ENCODE measurements around the gene GNAZ. TPM values are rescaled to one million over a fixed set of nuclear protein-coding genes. Genes with fewer than 3 reads are reported as not detected.
"Not testable (repeated sequence)": the region's sequence is repeated elsewhere in the genome, so short reads cannot be mapped to it uniquely, and the experiment has no call there.

Gene GNAZ
- total RNA-seq: 1 to 10 TPM in 1 of 2 donors, under 1 TPM in 1; 0.33 to 2.2 TPM
- polyA plus RNA-seq: under 1 TPM; 0.21 to 0.43 TPM

DNA sequence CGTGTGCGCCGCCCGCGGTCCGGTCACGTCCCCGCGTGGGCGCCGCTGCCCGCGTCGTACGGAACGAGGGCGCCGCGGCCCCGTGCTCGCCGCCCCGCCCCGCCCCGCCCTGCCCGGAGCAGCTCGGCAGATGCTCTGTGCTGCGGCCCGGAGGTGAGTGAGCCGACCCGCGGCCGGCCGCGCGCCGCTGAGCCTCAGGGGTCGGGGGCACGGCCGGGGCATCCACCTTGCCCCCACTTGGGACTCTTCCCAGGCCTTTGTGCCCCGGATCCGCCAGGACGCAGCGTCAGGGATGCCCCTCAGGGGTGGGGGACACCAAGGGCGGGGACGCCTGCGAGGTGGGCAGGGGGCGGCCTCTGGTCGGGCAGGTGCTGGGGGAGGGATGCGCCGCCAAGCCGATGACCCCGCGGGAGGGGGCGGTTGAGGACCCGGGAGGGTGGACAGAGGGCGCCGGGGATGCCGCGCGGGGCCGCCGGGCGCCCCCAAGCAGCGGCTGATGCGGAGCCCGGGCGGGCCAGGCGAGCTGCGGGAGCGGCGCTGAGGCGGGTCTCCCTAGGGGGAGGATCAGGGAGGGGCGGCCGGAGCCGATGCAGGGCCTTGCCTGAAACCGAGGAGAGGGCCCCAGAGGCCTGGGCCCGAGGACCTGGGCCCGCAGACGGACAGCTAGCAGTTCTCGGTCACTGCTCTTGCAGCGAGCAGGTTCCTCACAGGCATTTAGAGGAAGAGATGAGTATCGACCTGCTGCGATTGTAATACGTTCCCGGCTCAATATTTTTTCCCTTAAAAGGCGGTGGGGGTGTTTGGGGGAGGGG, at the start of gene GNAZ:
TSS of gene GNAZ (plus strand) at position 102 of the 812 bp plus-strand sequence. CDS start 25,177 bp downstream, outside the sequence.
- DNase-seq (ENCODE audit: low spot score): no peak
- 7% methylated on average over 87 of the region's 87 CpGs for WGBS
- no peak within 1 kb of the TSS for H3K9ac ChIP-seq (ENCODE audit: low read depth in 1 of 2, low read length in 2 of 2)

DNA sequence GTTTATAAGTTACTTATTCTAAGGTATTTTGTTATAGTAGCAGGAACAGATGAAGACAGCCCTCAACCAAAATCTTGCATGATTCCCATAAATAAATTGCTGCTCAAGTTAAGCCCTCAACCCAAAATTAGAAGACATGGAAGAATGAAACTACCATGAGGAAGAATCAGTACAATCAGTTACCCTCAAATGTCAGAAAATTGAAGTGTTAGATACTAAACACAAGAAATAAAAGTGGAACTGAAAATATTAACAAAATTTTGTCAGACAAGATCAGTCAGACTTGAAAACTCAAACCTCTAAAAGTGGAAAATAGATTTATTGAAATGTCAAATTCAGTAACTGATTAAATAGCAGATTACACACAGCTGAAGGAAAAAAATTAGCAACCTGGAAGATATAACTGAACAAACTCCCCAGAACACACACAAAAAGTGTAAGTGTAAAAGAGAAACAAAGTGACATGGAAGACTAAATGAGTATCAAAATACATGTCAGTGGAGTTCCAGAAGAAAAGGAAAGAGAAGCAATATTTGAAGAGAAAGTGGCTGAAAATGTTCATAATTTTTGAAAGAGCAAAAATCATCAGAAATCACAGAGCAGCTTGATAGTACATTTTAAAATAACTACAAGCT, 49.5 kb upstream of the GNAZ start:
- no peak overlapping the region for H3K4me3 ChIP-seq (ENCODE audit: low read depth in 1 of 3, low read length in 3 of 3)
- H3K9me3 ChIP-seq (ENCODE audit: control insufficient read depth in 4 of 4, low read length in 3 of 4): no peaks in the 10 kb centered on the region
- no peak for DNase-seq (ENCODE audit: low spot score)
- no peak overlapping the region for H3K27ac ChIP-seq (ENCODE audit: low read depth in 1 of 2, low read length in 2 of 2)
- H3K27me3 ChIP-seq (ENCODE audit: control insufficient read depth in 4 of 4, insufficient read depth in 4 of 4, low read length in 3 of 4): no peaks in the 10 kb centered on the region
- H3K4me1 ChIP-seq (ENCODE audit: control insufficient read depth in 4 of 4, insufficient read depth in 4 of 4, low read length in 3 of 4): no peaks in the 10 kb centered on the region
- H3K9ac ChIP-seq (ENCODE audit: low read depth in 1 of 2, low read length in 2 of 2): no peak overlapping the region
- TF ChIP-seq HNF4A (conservative IDR thresholded peaks at IDR 0.05): no peak
- TF ChIP-seq RXRA (IDR thresholded peaks at IDR 0.05): no peak
- no peak for TF ChIP-seq ATF3 (IDR thresholded peaks at IDR 0.05)
- TF ChIP-seq GABPA (IDR thresholded peaks at IDR 0.05 in 1 of 2, conservative IDR thresholded peaks at IDR 0.05 in 1 of 2): no peak
- TF ChIP-seq RAD21 (IDR thresholded peaks at IDR 0.05): no peak
- TF ChIP-seq MAX (IDR thresholded peaks at IDR 0.05): no peak
- TF ChIP-seq CTCF (IDR thresholded peaks at IDR 0.05; ENCODE audit: low read depth, low read length, missing input control): no peak
- TF ChIP-seq, protein P1, sequence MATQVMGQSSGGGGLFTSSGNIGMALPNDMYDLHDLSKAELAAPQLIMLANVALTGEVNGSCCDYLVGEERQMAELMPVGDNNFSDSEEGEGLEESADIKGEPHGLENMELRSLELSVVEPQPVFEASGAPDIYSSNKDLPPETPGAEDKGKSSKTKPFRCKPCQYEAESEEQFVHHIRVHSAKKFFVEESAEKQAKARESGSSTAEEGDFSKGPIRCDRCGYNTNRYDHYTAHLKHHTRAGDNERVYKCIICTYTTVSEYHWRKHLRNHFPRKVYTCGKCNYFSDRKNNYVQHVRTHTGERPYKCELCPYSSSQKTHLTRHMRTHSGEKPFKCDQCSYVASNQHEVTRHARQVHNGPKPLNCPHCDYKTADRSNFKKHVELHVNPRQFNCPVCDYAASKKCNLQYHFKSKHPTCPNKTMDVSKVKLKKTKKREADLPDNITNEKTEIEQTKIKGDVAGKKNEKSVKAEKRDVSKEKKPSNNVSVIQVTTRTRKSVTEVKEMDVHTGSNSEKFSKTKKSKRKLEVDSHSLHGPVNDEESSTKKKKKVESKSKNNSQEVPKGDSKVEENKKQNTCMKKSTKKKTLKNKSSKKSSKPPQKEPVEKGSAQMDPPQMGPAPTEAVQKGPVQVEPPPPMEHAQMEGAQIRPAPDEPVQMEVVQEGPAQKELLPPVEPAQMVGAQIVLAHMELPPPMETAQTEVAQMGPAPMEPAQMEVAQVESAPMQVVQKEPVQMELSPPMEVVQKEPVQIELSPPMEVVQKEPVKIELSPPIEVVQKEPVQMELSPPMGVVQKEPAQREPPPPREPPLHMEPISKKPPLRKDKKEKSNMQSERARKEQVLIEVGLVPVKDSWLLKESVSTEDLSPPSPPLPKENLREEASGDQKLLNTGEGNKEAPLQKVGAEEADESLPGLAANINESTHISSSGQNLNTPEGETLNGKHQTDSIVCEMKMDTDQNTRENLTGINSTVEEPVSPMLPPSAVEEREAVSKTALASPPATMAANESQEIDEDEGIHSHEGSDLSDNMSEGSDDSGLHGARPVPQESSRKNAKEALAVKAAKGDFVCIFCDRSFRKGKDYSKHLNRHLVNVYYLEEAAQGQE (IDR thresholded peaks at IDR 0.05): no peak
- TF ChIP-seq FOXA1 (IDR thresholded peaks at IDR 0.05): no peak
- TF ChIP-seq ZBTB33 (IDR thresholded peaks at IDR 0.05): no peak
- TF ChIP-seq NR2F2 (IDR thresholded peaks at IDR 0.05): no peak
- no peak for TF ChIP-seq FOXA2 (IDR thresholded peaks at IDR 0.05)
- no peak for TF ChIP-seq TAF1 (conservative IDR thresholded peaks at IDR 0.05)
- no peak for TF ChIP-seq JUND (IDR thresholded peaks at IDR 0.05)
- TF ChIP-seq EGR1 (IDR thresholded peaks at IDR 0.05; ENCODE audit: low read depth in 2 of 2): no peak
- no peak for TF ChIP-seq SP1 (IDR thresholded peaks at IDR 0.05)
- TF ChIP-seq HNF4G (IDR thresholded peaks at IDR 0.05): no peak
- no peak for TF ChIP-seq YY1 (IDR thresholded peaks at IDR 0.05)
- H3K36me3 ChIP-seq (ENCODE audit: control insufficient read depth in 4 of 4, insufficient read depth in 3 of 4, low read depth in 1 of 4, low read length in 3 of 4): no peaks in the 10 kb centered on the region

More for the DNA sequence above, at the start of gene GNAZ:
- Histone ChIP-seq H3K27me3 (ENCODE audit: control insufficient read depth in 4 of 4, insufficient read depth in 4 of 4, low read length in 3 of 4) (no peaks in the 10 kb centered on the region), H3K36me3 (ENCODE audit: control insufficient read depth in 4 of 4, insufficient read depth in 3 of 4, low read depth in 1 of 4, low read length in 3 of 4) (no peaks in the 10 kb centered on the region), H3K27ac (ENCODE audit: low read depth in 1 of 2, low read length in 2 of 2) (no peak within 1 kb of the TSS), H3K4me3 (ENCODE audit: low read depth in 1 of 3, low read length in 3 of 3) (peak within 1 kb of the TSS; percentile 27 to 72 (median 56)), H3K4me1 (ENCODE audit: control insufficient read depth in 4 of 4, insufficient read depth in 4 of 4, low read length in 3 of 4) (peaks cover 0 to 14% (median 4%) of the 10 kb centered on the region in 4 donors), H3K9me3 (ENCODE audit: control insufficient read depth in 4 of 4, low read length in 3 of 4) (no peaks in the 10 kb centered on the region)
- TF ChIP-seq MAX (IDR thresholded peaks at IDR 0.05): no peak
- TF ChIP-seq JUND (IDR thresholded peaks at IDR 0.05): no peak
- TF ChIP-seq NR2F2 (IDR thresholded peaks at IDR 0.05): no peak
- no peak for TF ChIP-seq YY1 (IDR thresholded peaks at IDR 0.05)
- no peak for TF ChIP-seq TAF1 (conservative IDR thresholded peaks at IDR 0.05)
- no peak for TF ChIP-seq SP1 (IDR thresholded peaks at IDR 0.05)
- no peak for TF ChIP-seq GABPA (IDR thresholded peaks at IDR 0.05 in 1 of 2, conservative IDR thresholded peaks at IDR 0.05 in 1 of 2)

GRCh38 chr22:23021660-23022353, 48.5 kb upstream of the GNAZ start:
- not testable (repeated sequence) for H3K9me3 ChIP-seq (ENCODE audit: control insufficient read depth in 4 of 4, low read length in 3 of 4); H3K4me3 ChIP-seq (ENCODE audit: low read depth in 1 of 3, low read length in 3 of 3); H3K9ac ChIP-seq (ENCODE audit: low read depth in 1 of 2, low read length in 2 of 2); H3K36me3 ChIP-seq (ENCODE audit: control insufficient read depth in 4 of 4, insufficient read depth in 3 of 4, low read depth in 1 of 4, low read length in 3 of 4); H3K27ac ChIP-seq (ENCODE audit: low read depth in 1 of 2, low read length in 2 of 2); H3K4me1 ChIP-seq (ENCODE audit: control insufficient read depth in 4 of 4, insufficient read depth in 4 of 4, low read length in 3 of 4); DNase-seq (ENCODE audit: low spot score); H3K27me3 ChIP-seq (ENCODE audit: control insufficient read depth in 4 of 4, insufficient read depth in 4 of 4, low read length in 3 of 4)
- WGBS: 92% methylated on average over 3 of the region's 3 CpGs
